Ishikawa (cell line): Measurements from ENCODE around the gene TNFAIP2.

ENCODE experiments used
- CEBPB ChIP-seq: IDR thresholded peaks from 2 replicates; pipeline ENCODE4 v1.6.1; 2012
- CREB1 ChIP-seq: IDR thresholded peaks from 2 replicates; pipeline ENCODE4 v1.6.1; 2012; ENCODE audit warnings: low read depth
- EGR1 ChIP-seq: IDR thresholded peaks from 2 replicates; pipeline ENCODE4 v1.6.1; 2012
- EP300 ChIP-seq: IDR thresholded peaks from 2 replicates; pipeline ENCODE4 v1.6.1; 2012; ENCODE audit warnings: borderline replicate concordance
- FOXM1 ChIP-seq: IDR thresholded peaks from 2 replicates; pipeline ENCODE4 v1.6.1; 2012; ENCODE audit warnings: low read depth, borderline replicate concordance
- NFIC ChIP-seq: IDR thresholded peaks from 2 replicates; pipeline ENCODE4 v1.6.1; 2012
- RAD21 ChIP-seq: IDR thresholded peaks from 2 replicates; pipeline ENCODE4 v1.6.1; 2012; ENCODE audit warnings: low read depth
- TAF1 ChIP-seq: IDR thresholded peaks from 2 replicates; pipeline ENCODE4 v1.6.1; 2012; ENCODE audit warnings: low read depth, mild to moderate bottlenecking
- TCF12 ChIP-seq: IDR thresholded peaks from 2 replicates; pipeline ENCODE4 v1.6.1; 2012; ENCODE audit warnings: low read depth
- TEAD4 ChIP-seq: IDR thresholded peaks from 2 replicates; pipeline ENCODE4 v1.6.1; 2012
- YY1 ChIP-seq: IDR thresholded peaks from 2 replicates; pipeline ENCODE4 v1.6.1; 2012; ENCODE audit warnings: low read depth
- ZBTB7A ChIP-seq: IDR thresholded peaks from 2 replicates; pipeline ENCODE4 v1.6.1; 2012; ENCODE audit warnings: low read depth
- TF ChIP-seq, protein P1 (sequence below): IDR thresholded peaks from 2 replicates; pipeline ENCODE4 v1.6.1; 2012
- TF ChIP-seq, protein P2 (sequence below): IDR thresholded peaks from 2 replicates; pipeline ENCODE4 v1.6.1; 2012; ENCODE audit warnings: low read depth, mild to moderate bottlenecking
- TF ChIP-seq, protein P3 (sequence below): IDR thresholded peaks from 2 replicates; pipeline ENCODE4 v1.6.1; 2012

The TNFAIP2 gene

DNA sequence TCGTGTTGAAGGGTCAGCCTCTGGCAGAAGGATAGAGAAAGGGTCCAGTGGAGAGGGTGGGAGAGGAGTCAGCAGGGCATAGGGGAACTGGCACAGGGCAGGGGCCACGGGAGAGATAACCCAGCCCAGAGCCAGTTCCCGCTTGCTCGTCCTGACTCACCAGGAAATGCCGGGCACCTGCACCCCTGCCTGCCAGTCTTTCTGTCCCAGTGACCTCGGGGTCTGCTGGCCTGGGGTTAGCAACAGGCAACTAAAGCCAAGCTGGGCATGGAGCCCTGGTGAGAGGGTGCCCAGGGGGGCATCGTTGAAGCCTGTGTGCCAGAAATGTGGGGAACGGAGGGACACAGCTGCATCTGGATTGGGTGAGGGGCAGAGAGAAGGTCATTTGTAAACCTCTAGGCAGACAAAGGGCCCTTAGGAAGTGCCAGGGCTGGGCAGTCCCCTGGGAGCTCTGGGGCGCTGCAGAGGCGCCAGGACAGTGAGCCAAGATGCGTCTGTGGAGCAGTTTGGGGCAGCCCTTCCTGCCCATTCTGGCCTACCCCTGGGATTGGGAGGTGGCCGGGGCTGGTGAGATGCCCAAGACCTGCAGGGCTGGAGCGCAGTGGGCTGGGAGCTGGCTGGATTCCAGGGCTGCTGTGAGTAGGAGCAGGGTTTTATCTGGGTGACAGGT, 5.5 kb downstream of the TNFAIP2 start:
- TF ChIP-seq, protein P1, sequence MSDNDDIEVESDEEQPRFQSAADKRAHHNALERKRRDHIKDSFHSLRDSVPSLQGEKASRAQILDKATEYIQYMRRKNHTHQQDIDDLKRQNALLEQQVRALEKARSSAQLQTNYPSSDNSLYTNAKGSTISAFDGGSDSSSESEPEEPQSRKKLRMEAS = no peak
- TF ChIP-seq NFIC = peak; percentile 57; the same call in 1 of the 2 replicates
- TF ChIP-seq ZBTB7A = peak; percentile 39; the same call in 1 of the 2 replicates

DNA sequence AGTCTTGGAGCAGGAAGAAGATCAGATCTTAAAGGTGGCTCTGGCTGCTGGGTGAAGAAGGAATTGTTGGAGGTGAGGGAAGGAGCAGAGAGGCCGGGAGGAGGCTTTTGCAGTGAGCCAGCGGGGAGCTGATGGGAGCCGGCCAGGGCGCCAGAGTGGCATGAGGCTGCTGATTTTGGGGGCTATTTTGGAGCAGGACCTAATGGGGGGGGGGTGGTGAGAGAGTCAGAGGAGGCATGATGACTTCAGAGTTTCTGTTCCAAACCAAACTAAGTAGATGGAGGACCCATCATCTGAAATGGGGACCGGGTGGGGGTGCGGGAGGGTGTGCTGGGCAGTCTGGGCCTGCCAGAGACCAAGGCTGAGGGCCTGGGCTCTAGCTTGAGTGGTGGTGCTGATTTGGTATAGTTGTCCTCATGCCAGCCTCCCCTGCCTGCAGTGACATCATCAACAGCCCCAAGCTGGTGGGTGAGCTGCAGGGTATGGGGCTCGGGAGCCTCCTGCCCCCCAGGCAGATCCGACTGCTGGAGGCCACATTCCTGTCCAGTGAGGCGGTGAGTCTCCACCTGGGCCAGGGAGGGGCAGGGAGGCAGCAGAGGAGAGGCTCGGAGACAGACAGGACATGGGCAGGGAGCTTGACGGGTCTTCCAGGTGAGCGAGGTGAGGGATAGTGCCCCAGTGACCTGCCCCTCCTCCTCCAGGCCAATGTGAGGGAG, 6.2 kb downstream of the TNFAIP2 start:
- TF ChIP-seq EP300 (peak; percentile 88), RAD21 (peak; percentile 22; the same call in 1 of the 2 replicates), EGR1 (no peak), TEAD4 (peak; percentile 97), TCF12 (peak; percentile 96), YY1 (peak; percentile 41; the same call in 1 of the 2 replicates), NFIC (peak; percentile 87), ZBTB7A (peak; percentile 46; the same call in 1 of the 2 replicates), FOXM1 (no peak)
- TF ChIP-seq, protein P1 = peak; percentile 49; the same call in 1 of the 2 replicates

DNA sequence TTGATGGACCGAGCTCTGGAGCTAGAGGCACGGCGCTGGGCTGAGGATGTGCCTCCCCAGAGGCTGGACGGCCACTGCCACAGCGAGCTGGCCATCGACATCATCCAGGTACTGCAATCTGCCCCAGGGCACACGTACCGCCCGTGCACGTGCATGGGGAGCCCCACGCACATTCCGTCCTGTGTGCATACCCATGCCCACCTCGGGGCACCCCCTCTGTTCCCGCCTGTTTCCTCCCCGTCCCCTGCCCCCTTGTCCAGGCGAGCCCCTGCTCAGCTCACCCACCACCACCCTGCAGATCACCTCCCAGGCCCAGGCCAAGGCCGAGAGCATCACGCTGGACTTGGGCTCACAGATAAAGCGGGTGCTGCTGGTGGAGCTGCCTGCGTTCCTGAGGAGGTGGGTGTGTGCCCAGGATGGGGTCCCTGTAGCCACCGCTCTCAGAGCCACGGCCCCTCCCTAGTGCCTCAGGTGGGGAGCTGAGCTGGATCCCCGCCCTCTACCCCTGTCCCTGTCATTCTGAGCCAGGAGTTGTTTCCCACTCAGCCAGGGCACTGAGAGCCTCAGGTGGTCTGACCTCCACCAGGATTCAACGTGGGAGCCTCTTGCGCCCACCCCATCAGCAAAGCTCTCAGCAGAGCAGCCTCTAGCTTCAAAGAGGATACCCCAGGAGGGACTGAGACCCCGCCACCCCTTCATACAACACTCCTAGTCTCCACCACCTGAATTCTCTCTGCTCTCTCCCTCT, 6.9 kb downstream of the TNFAIP2 start:
- TF ChIP-seq YY1 = no peak
- TF ChIP-seq, protein P1 = peak; percentile 23; the same call in 1 of the 2 replicates

DNA sequence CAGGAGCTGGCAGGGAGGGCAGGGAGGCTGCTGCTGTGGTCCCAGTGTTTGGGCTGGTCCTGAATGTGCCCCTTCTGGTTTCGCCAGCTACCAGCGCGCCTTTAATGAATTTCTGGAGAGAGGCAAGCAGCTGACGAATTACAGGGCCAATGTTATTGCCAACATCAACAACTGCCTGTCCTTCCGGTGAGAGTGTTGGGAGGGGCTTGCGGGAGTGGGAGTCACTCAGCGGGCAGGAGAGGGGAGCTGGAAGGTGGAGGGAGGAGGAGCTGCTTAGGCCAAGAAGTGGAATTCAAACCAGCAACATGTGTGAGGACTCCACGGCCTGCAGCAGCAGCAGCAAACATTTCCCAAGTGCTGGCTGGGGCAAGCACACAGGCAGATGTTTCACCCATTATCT, 7.7 kb downstream of the TNFAIP2 start:
- TF ChIP-seq, protein P2, sequence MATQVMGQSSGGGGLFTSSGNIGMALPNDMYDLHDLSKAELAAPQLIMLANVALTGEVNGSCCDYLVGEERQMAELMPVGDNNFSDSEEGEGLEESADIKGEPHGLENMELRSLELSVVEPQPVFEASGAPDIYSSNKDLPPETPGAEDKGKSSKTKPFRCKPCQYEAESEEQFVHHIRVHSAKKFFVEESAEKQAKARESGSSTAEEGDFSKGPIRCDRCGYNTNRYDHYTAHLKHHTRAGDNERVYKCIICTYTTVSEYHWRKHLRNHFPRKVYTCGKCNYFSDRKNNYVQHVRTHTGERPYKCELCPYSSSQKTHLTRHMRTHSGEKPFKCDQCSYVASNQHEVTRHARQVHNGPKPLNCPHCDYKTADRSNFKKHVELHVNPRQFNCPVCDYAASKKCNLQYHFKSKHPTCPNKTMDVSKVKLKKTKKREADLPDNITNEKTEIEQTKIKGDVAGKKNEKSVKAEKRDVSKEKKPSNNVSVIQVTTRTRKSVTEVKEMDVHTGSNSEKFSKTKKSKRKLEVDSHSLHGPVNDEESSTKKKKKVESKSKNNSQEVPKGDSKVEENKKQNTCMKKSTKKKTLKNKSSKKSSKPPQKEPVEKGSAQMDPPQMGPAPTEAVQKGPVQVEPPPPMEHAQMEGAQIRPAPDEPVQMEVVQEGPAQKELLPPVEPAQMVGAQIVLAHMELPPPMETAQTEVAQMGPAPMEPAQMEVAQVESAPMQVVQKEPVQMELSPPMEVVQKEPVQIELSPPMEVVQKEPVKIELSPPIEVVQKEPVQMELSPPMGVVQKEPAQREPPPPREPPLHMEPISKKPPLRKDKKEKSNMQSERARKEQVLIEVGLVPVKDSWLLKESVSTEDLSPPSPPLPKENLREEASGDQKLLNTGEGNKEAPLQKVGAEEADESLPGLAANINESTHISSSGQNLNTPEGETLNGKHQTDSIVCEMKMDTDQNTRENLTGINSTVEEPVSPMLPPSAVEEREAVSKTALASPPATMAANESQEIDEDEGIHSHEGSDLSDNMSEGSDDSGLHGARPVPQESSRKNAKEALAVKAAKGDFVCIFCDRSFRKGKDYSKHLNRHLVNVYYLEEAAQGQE = no peak
- TF ChIP-seq NFIC (peak; percentile 88), CEBPB (peak; percentile 49; the same call in 1 of the 2 replicates), TAF1 (no peak), TCF12 (peak; percentile 86), EP300 (peak; percentile 74; the same call in 1 of the 2 replicates), TEAD4 (peak; percentile 77), FOXM1 (no peak), ZBTB7A (0 out of 2 replicates have a peak, but pooled peaks have one; percentile 34)
- TF ChIP-seq, protein P1 = peak; percentile 50

DNA sequence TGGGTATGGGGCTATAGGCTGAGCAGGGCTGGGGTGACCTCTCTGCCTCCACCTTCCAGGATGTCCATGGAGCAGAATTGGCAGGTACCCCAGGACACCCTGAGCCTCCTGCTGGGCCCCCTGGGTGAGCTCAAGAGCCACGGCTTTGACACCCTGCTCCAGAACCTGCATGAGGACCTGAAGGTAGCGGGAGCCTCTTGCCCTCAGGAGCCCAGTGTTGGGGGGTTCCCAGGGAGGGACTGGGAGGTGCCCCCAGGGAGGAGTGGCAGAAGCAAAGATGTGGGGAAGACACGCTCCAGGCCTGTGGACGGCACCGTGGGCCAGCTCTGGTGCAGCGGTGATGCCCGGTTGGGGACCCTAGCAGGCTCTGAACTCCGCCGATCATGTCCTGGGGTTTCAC, 8.3 kb downstream of the TNFAIP2 start:
- TF ChIP-seq CEBPB = no peak
- no peak for TF ChIP-seq TAF1
- no peak for TF ChIP-seq EP300
- TF ChIP-seq TEAD4 = no peak
- TF ChIP-seq NFIC = no peak
- TF ChIP-seq, protein P3, sequence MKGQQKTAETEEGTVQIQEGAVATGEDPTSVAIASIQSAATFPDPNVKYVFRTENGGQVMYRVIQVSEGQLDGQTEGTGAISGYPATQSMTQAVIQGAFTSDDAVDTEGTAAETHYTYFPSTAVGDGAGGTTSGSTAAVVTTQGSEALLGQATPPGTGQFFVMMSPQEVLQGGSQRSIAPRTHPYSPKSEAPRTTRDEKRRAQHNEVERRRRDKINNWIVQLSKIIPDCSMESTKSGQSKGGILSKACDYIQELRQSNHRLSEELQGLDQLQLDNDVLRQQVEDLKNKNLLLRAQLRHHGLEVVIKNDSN = no peak
- TF ChIP-seq, protein P1 = no peak
- TF ChIP-seq EGR1 = no peak
- no peak for TF ChIP-seq FOXM1
- no peak for TF ChIP-seq CREB1
- TF ChIP-seq ZBTB7A = no peak
- no peak for TF ChIP-seq RAD21
- TF ChIP-seq, protein P2 = no peak
- no peak for TF ChIP-seq TCF12
- no peak for TF ChIP-seq YY1
